GM12892 (cell line): ENCODE results near the gene LLPH.

Source experiments
- POLR2A ChIP-seq: IDR thresholded peaks from 2 replicates; pipeline ENCODE4 v1.6.1; 2011; ENCODE audit warnings: low read depth, low read length, control low read depth
- POLR2AphosphoS5 ChIP-seq: IDR thresholded peaks from 2 replicates; pipeline ENCODE4 v1.6.1; 2011; ENCODE audit warnings: low read depth, low read length, control low read depth
- TAF1 ChIP-seq: IDR thresholded peaks from 2 replicates; pipeline ENCODE4 v1.6.1; 2011; ENCODE audit warnings: low read depth, mild to moderate bottlenecking, control low read depth, low read length, borderline replicate concordance

DNA sequence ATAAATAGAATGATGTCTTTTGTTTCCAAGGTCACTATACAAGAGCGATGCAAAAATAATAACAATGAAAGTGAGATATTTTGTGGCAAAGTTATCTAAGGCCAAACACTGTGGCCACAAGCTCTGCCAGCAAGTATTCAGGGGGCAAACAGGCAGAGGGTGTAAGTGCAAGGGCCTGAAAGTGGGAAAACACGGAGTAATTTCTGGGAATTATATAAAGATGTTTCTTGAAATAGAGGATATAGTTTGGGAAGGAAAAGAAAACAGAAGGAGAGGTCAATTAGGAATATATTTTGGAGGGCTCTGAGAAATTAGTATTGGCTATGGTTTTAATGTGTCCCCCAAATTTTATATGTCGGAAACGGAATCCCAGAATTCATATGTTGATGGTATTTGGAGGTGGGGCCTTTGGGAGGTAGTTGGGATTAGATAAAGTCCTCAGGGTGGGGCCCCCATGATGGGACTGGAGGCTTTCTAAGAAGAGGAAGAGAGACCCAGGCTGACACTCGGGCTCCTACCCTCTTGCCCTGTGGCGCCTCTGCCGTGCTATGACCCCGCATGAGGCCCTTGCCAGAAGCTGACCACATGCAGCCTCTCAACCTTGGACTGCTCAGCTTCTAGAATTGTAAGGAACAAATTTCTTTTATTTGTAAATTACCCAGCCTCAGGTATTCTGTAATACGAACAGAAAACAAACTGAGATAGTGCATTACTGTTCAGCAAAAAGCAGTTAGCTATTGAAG, 60.0 kb downstream of the LLPH start:
- TF ChIP-seq POLR2AphosphoS5 (no peak), TAF1 (no peak), POLR2A (no peak)
